ENCODE measurements around the gene IGSF10. TPM values are rescaled to one million over a fixed set of nuclear protein-coding genes. Genes with fewer than 3 reads are reported as not detected.

Gene IGSF10
- total RNA-seq, 2 experiments from 2014 or later: not detected

GRCh38 chr3:151440940-151441339 lies 19.9 kb downstream of the IGSF10 start:
- H3K27ac Mint-ChIP-seq: no peak overlapping the region
- no peaks in the 10 kb centered on the region for H3K36me3 Mint-ChIP-seq

GRCh38 chr3:151439652-151440125 lies 21.2 kb downstream of the IGSF10 start:
- no peaks in the 10 kb centered on the region for H3K4me1 Mint-ChIP-seq
- H3K4me3 Mint-ChIP-seq: no peak overlapping the region
- no peaks in the 10 kb centered on the region for H3K9me3 Mint-ChIP-seq
- no peaks in the 10 kb centered on the region for H3K27me3 Mint-ChIP-seq
- H3K36me3 Mint-ChIP-seq: no peaks in the 10 kb centered on the region
- no peak for DNase-seq
- H3K27ac Mint-ChIP-seq: no peak overlapping the region

More at GRCh38 chr3:151440940-151441339, 19.9 kb downstream of the IGSF10 start:
- no peak overlapping the region for H3K4me3 Mint-ChIP-seq
- DNase-seq: no peak
- H3K4me1 Mint-ChIP-seq: no peaks in the 10 kb centered on the region
- H3K27me3 Mint-ChIP-seq: no peaks in the 10 kb centered on the region
- no peaks in the 10 kb centered on the region for H3K9me3 Mint-ChIP-seq

- no peak for DNase-seq
- H3K27ac Mint-ChIP-seq: no peak overlapping the region
- no peaks in the 10 kb centered on the region for H3K36me3 Mint-ChIP-seq
- H3K4me3 Mint-ChIP-seq: no peak overlapping the region
- no peaks in the 10 kb centered on the region for H3K9me3 Mint-ChIP-seq
- no peaks in the 10 kb centered on the region for H3K4me1 Mint-ChIP-seq
- no peaks in the 10 kb centered on the region for H3K27me3 Mint-ChIP-seq
Measured at GRCh38 chr3:151437906-151438305, 23.0 kb downstream of the IGSF10 start.

GRCh38 chr3:151436675-151437446 lies 24.0 kb downstream of the IGSF10 start:
- H3K36me3 Mint-ChIP-seq: no peaks in the 10 kb centered on the region
- H3K27ac Mint-ChIP-seq: no peak overlapping the region
- DNase-seq: no peak
- no peaks in the 10 kb centered on the region for H3K9me3 Mint-ChIP-seq
- H3K4me3 Mint-ChIP-seq: no peak overlapping the region
- H3K27me3 Mint-ChIP-seq: no peaks in the 10 kb centered on the region
- H3K4me1 Mint-ChIP-seq: no peaks in the 10 kb centered on the region

GRCh38 chr3:151434151-151434890 lies 26.5 kb downstream of the IGSF10 start:
- H3K4me1 Mint-ChIP-seq: no peaks in the 10 kb centered on the region
- no peak for DNase-seq
- H3K9me3 Mint-ChIP-seq: no peaks in the 10 kb centered on the region
- H3K36me3 Mint-ChIP-seq: no peaks in the 10 kb centered on the region
- no peak overlapping the region for H3K4me3 Mint-ChIP-seq
- H3K27me3 Mint-ChIP-seq: no peaks in the 10 kb centered on the region
- H3K27ac Mint-ChIP-seq: no peak overlapping the region

- no peak for DNase-seq
- Mint-ChIP-seq H3K9me3 (no peaks in the 10 kb centered on the region), H3K27ac (no peak overlapping the region), H3K27me3 (no peaks in the 10 kb centered on the region), H3K36me3 (no peaks in the 10 kb centered on the region), H3K4me1 (no peaks in the 10 kb centered on the region), H3K4me3 (no peak overlapping the region)
Measured at GRCh38 chr3:151432616-151433372, 28.1 kb downstream of the IGSF10 start.

- no peak for DNase-seq
- no peaks in the 10 kb centered on the region for H3K27me3 Mint-ChIP-seq
- H3K27ac Mint-ChIP-seq: no peak overlapping the region
- no peaks in the 10 kb centered on the region for H3K9me3 Mint-ChIP-seq
- no peak overlapping the region for H3K4me3 Mint-ChIP-seq
- H3K36me3 Mint-ChIP-seq: no peaks in the 10 kb centered on the region
- H3K4me1 Mint-ChIP-seq: no peaks in the 10 kb centered on the region
Measured at GRCh38 chr3:151431940-151432339, 28.9 kb downstream of the IGSF10 start.

- H3K9me3 Mint-ChIP-seq: no peaks in the 10 kb centered on the region
- H3K4me3 Mint-ChIP-seq: no peak overlapping the region
- H3K27ac Mint-ChIP-seq: no peak overlapping the region
- H3K27me3 Mint-ChIP-seq: no peaks in the 10 kb centered on the region
- DNase-seq: no peak
- no peaks in the 10 kb centered on the region for H3K36me3 Mint-ChIP-seq
- no peaks in the 10 kb centered on the region for H3K4me1 Mint-ChIP-seq
Measured at GRCh38 chr3:151430821-151431484, 29.9 kb downstream of the IGSF10 start.

GRCh38 chr3:151428386-151428785 lies 32.5 kb downstream of the IGSF10 start:
- Mint-ChIP-seq H3K36me3 (no peaks in the 10 kb centered on the region), H3K27me3 (no peaks in the 10 kb centered on the region), H3K9me3 (no peaks in the 10 kb centered on the region), H3K4me3 (no peak overlapping the region), H3K4me1 (no peaks in the 10 kb centered on the region), H3K27ac (no peak overlapping the region)
- no peak for DNase-seq

- no peak overlapping the region for H3K27ac Mint-ChIP-seq
- no peaks in the 10 kb centered on the region for H3K4me1 Mint-ChIP-seq
- no peaks in the 10 kb centered on the region for H3K36me3 Mint-ChIP-seq
- H3K27me3 Mint-ChIP-seq: no peaks in the 10 kb centered on the region
- no peaks in the 10 kb centered on the region for H3K9me3 Mint-ChIP-seq
- H3K4me3 Mint-ChIP-seq: no peak overlapping the region
- no peak for DNase-seq
Measured at GRCh38 chr3:151426341-151426657, 34.6 kb downstream of the IGSF10 start.

GRCh38 chr3:151425627-151426340 lies 35.1 kb downstream of the IGSF10 start:
- Mint-ChIP-seq H3K4me1 (no peaks in the 10 kb centered on the region), H3K4me3 (no peak overlapping the region), H3K27me3 (no peaks in the 10 kb centered on the region), H3K36me3 (no peaks in the 10 kb centered on the region), H3K27ac (no peak overlapping the region), H3K9me3 (no peaks in the 10 kb centered on the region)
- DNase-seq: no peak

- no peak overlapping the region for H3K4me3 Mint-ChIP-seq
- H3K27me3 Mint-ChIP-seq: no peaks in the 10 kb centered on the region
- no peaks in the 10 kb centered on the region for H3K4me1 Mint-ChIP-seq
- no peak for DNase-seq
- no peaks in the 10 kb centered on the region for H3K9me3 Mint-ChIP-seq
- no peaks in the 10 kb centered on the region for H3K36me3 Mint-ChIP-seq
- no peak overlapping the region for H3K27ac Mint-ChIP-seq
Measured at GRCh38 chr3:151423091-151423490, 37.8 kb downstream of the IGSF10 start.

GRCh38 chr3:151421938-151422337 lies 38.9 kb downstream of the IGSF10 start:
- Mint-ChIP-seq H3K4me3 (no peak overlapping the region), H3K27me3 (no peaks in the 10 kb centered on the region), H3K36me3 (no peaks in the 10 kb centered on the region), H3K4me1 (no peaks in the 10 kb centered on the region), H3K27ac (no peak overlapping the region), H3K9me3 (no peaks in the 10 kb centered on the region)
- no peak for DNase-seq

- H3K4me1 Mint-ChIP-seq: no peaks in the 10 kb centered on the region
Measured at GRCh38 chr3:151419806-151420205, 41.1 kb downstream of the IGSF10 start.

More at GRCh38 chr3:151419806-151420205, 41.1 kb downstream of the IGSF10 start:
- Mint-ChIP-seq H3K27ac (no peak overlapping the region), H3K4me3 (no peak overlapping the region), H3K9me3 (no peaks in the 10 kb centered on the region), H3K27me3 (no peaks in the 10 kb centered on the region), H3K36me3 (no peaks in the 10 kb centered on the region)
- no peak for DNase-seq
